Smooth muscle cell of the pulmonary artery (primary cell): Measurements from ENCODE around the gene TFEC. TPM values are rescaled to one million over a fixed set of nuclear protein-coding genes. Genes with fewer than 3 reads are reported as not detected.

Experiments
- total RNA-seq: library from RNA; depleted of rRNA; stranded (reverse); fragments of >200 nt; gene quantifications from 2 replicates; pipeline ENCODE4 v1.2.3, GENCODE V29; 2014

Gene TFEC
- total RNA-seq, result 0.07 and 0.13 TPM in 2 replicates

GRCh38 chr7:116030651-116031276 lies at the start of gene TFEC:
TSS of gene TFEC (minus strand) at chr7:116030763. CDS start at chr7:115984441, 46,322 bp downstream.

Other genes with a start within 250 kb of the TFEC start
- 31.2 and 64.1 TPM in 2 replicates for gene TES, start 179.8 kb upstream of the TFEC start, total RNA-seq